OCI-LY7 (cell line): ENCODE measurements around the gene G0S2. TPM values are rescaled to one million over a fixed set of nuclear protein-coding genes. Genes with fewer than 3 reads are reported as not detected.

Experiments used
- BruUV-seq: library from RNA; stranded (reverse); fragments of 400-500 nt; replicated peaks from 2 replicates; lab custom pipeline; 2021; lab: Mats Ljungman, UMichigan
- CTCF ChIA-PET: fragments of 300-600 bp; sonication (Branson Sonifier 250); formaldehyde crosslinking; loops from one replicate; lab custom pipeline; 2022; ENCODE audit warnings: antibody characterized with exemption; ENCODE audit not compliant: unreplicated experiment; lab: Charles Lee
- POLR2A ChIA-PET: fragments of 300-600 bp; sonication (Branson Sonifier 250); formaldehyde crosslinking; loops from one replicate; lab custom pipeline; 2022; ENCODE audit warnings: antibody characterized with exemption; lab: Charles Lee
- DNase-seq: peaks from one replicate; pipeline ENCODE4 v3.0.0-alpha.2; 2015; ENCODE audit warnings: low spot score
- H2AFZ ChIP-seq: fragments of 200-600 bp; sonication (generic), shearing (Covaris generic); 2 replicates; pipeline ENCODE4 v1.6.1; 2014; ENCODE audit warnings: mild to moderate bottlenecking, antibody characterized with exemption, low read length, moderate library complexity
- H3K27ac ChIP-seq: fragments of 200-600 bp; sonication (generic); 2 replicates; pipeline ENCODE4 v1.5.1; 2014; ENCODE audit warnings: mixed run types, low read depth, mild to moderate bottlenecking, moderate library complexity, low read length, inconsistent platforms; ENCODE audit not compliant: poor library complexity, severe bottlenecking
- H3K36me3 ChIP-seq: fragments of 200-600 bp; sonication (generic); 2 replicates; pipeline ENCODE4 v1.6.1; 2014; ENCODE audit warnings: mild to moderate bottlenecking, antibody characterized with exemption, low read length, moderate library complexity, mixed read lengths; ENCODE audit not compliant: insufficient read depth
- H3K4me1 ChIP-seq: fragments of 200-600 bp; sonication (generic); 2 replicates; pipeline ENCODE4 v1.5.1; 2014; ENCODE audit warnings: mild to moderate bottlenecking, low read length; ENCODE audit not compliant: insufficient read depth, poor library complexity, severe bottlenecking
- H3K4me2 ChIP-seq: fragments of 200-600 bp; sonication (generic); 2 replicates; pipeline ENCODE4 v1.6.1; 2014; ENCODE audit warnings: mild to moderate bottlenecking, low read length
- H3K4me3 ChIP-seq: fragments of 200-600 bp; sonication (generic); 2 replicates; pipeline ENCODE4 v1.5.1; 2014; ENCODE audit warnings: mild to moderate bottlenecking, low read depth, low read length; ENCODE audit not compliant: poor library complexity, severe bottlenecking
- H3K79me2 ChIP-seq: fragments of 200-600 bp; sonication (generic); 2 replicates; pipeline ENCODE4 v1.6.1; 2016; ENCODE audit warnings: low read depth, mild to moderate bottlenecking, low read length, moderate library complexity, mixed read lengths; ENCODE audit not compliant: insufficient read depth
- H3K9me2 ChIP-seq: fragments of 200-600 bp; sonication (generic); 2 replicates; pipeline ENCODE4 v1.6.1; 2016; ENCODE audit warnings: mild to moderate bottlenecking, low read length, mixed read lengths; ENCODE audit not compliant: insufficient read depth
- H3K9me3 ChIP-seq: fragments of 200-600 bp; sonication (generic); 2 replicates; pipeline ENCODE4 v1.6.1; 2014; ENCODE audit warnings: mild to moderate bottlenecking, mixed run types, low read length, mixed read lengths
- H4K20me1 ChIP-seq: fragments of 200-600 bp; sonication (generic); 2 replicates; pipeline ENCODE4 v1.6.1; 2014; ENCODE audit warnings: mild to moderate bottlenecking, antibody characterized with exemption, low read length, moderate library complexity, mixed read lengths; ENCODE audit not compliant: insufficient read depth
- CTCF ChIP-seq: fragments of 200-600 bp; sonication (generic); conservative IDR thresholded peaks from 2 replicates; pipeline ENCODE4 v1.5.1; 2014; ENCODE audit warnings: mild to moderate bottlenecking, antibody characterized with exemption, low read length, moderate library complexity, mixed read lengths
- EZH2phosphoT487 ChIP-seq: fragments of 200-600 bp; sonication (generic); IDR thresholded peaks from 2 replicates; pipeline ENCODE4 v1.6.1; 2018; ENCODE audit warnings: low read depth, borderline replicate concordance, mild to moderate bottlenecking, mixed run types, antibody characterized with exemption, low read length, moderate library complexity, mixed read lengths
- intact Hi-C: fragments of 100-400 bp; cut with micrococcal nuclease; formaldehyde crosslinking; loops from one replicate; pipeline ENCODE4 v1.10.0; 2022; ENCODE audit not compliant: unreplicated experiment
- total RNA-seq, 2 experiments: library from RNA; depleted of rRNA in 1 of 2; stranded (reverse); fragments of >200 nt in 1 of 2; shearing (Covaris generic) in 1 of 2; gene quantifications; 2 replicates each; pipeline ENCODE4 v1.2.3, GENCODE V29; 2014 to 2022

The G0S2 gene
- total RNA-seq, 2 experiments from 2014 or later = not detected

GRCh38 chr1:209704584-209704983, 29.4 kb downstream of the G0S2 start, which contains the start of gene HSD11B1:
Gene HSD11B1 (plus strand): TSS chr1:209704846. CDS start chr1:209704943, 97 bp downstream.
- Histone ChIP-seq H3K27ac (no peak within 1 kb of the TSS), H3K79me2 (no peaks in the 10 kb centered on the region), H4K20me1 (no peaks in the 10 kb centered on the region), H3K4me3 (no peak within 1 kb of the TSS), H2AFZ (no peak within 1 kb of the TSS), H3K9me2 (no peaks in the 10 kb centered on the region), H3K9me3 (no peaks in the 10 kb centered on the region), H3K36me3 (no peaks in the 10 kb centered on the region), H3K4me2 (no peak within 1 kb of the TSS), H3K4me1 (no peaks in the 10 kb centered on the region)
- TF ChIP-seq EZH2phosphoT487 (no peak), CTCF (no peak)
- intact Hi-C loops = no loop called here
- POLR2A ChIA-PET = interaction anchor here (0.5 to 1.5 kb wide), 3 partner anchors 16 to 173 kb away, joined by 3 to 6 read pairs (median 4); no protein-coding TSS in a partner anchor
- BruUV-seq = no TSS peak
- CTCF ChIA-PET = no interaction called here
- no peak for DNase-seq

- Histone ChIP-seq H4K20me1 (no peaks in the 10 kb centered on the region), H3K79me2 (no peaks in the 10 kb centered on the region), H3K9me3 (no peaks in the 10 kb centered on the region), H3K4me3 (no peak overlapping the region), H3K36me3 (no peaks in the 10 kb centered on the region), H3K27ac (no peak overlapping the region), H3K4me1 (no peaks in the 10 kb centered on the region), H3K9me2 (no peaks in the 10 kb centered on the region), H3K4me2 (no peak overlapping the region), H2AFZ (no peak overlapping the region)
- CTCF ChIA-PET = no interaction called here
- no TSS peak for BruUV-seq
- TF ChIP-seq EZH2phosphoT487 (no peak), CTCF (no peak)
- DNase-seq = no peak
- intact Hi-C loops = no loop called here
- POLR2A ChIA-PET = interaction anchor here (0.5 to 0.6 kb wide), 2 partner anchors 22 to 174 kb away, joined by 3 to 6 read pairs; no protein-coding TSS in a partner anchor
Measured at GRCh38 chr1:209705033-209705598, 29.9 kb downstream of the G0S2 start.

GRCh38 chr1:209706622-209707021, 31.4 kb downstream of the G0S2 start:
- POLR2A ChIA-PET = interaction anchor here (0.6 kb wide), 1 partner anchor 647 kb away, joined by 3 read pairs; no protein-coding TSS in a partner anchor
- Histone ChIP-seq H3K4me3 (no peak overlapping the region), H3K79me2 (no peaks in the 10 kb centered on the region), H3K9me2 (no peaks in the 10 kb centered on the region), H3K4me2 (no peak overlapping the region), H3K36me3 (no peaks in the 10 kb centered on the region), H4K20me1 (no peaks in the 10 kb centered on the region), H2AFZ (no peak overlapping the region), H3K27ac (no peak overlapping the region), H3K4me1 (no peaks in the 10 kb centered on the region), H3K9me3 (no peaks in the 10 kb centered on the region)
- no peak for TF ChIP-seq CTCF
- TF ChIP-seq EZH2phosphoT487 = no peak
- DNase-seq = no peak
- CTCF ChIA-PET = no interaction called here
- intact Hi-C loops = no loop called here
- no TSS peak for BruUV-seq
